Ureter (tissue), 1 donor: ENCODE results near the gene GCGR. TPM values are rescaled to one million over a fixed set of nuclear protein-coding genes. Genes with fewer than 3 reads are reported as not detected.

Experiments
- DNase-seq: peaks from one replicate; pipeline ENCODE4 v3.0.0-alpha.2; 2020; ENCODE audit warnings: low spot score
- total RNA-seq: library from RNA; stranded (reverse); gene quantifications from one replicate; pipeline ENCODE4 v1.2.4, GENCODE V29; 2023
- donor health status: DM: yes; HTN: yes; CAD: no.

Gene GCGR
- total RNA-seq, 1 donor from 2014 or later = not detected

DNA sequence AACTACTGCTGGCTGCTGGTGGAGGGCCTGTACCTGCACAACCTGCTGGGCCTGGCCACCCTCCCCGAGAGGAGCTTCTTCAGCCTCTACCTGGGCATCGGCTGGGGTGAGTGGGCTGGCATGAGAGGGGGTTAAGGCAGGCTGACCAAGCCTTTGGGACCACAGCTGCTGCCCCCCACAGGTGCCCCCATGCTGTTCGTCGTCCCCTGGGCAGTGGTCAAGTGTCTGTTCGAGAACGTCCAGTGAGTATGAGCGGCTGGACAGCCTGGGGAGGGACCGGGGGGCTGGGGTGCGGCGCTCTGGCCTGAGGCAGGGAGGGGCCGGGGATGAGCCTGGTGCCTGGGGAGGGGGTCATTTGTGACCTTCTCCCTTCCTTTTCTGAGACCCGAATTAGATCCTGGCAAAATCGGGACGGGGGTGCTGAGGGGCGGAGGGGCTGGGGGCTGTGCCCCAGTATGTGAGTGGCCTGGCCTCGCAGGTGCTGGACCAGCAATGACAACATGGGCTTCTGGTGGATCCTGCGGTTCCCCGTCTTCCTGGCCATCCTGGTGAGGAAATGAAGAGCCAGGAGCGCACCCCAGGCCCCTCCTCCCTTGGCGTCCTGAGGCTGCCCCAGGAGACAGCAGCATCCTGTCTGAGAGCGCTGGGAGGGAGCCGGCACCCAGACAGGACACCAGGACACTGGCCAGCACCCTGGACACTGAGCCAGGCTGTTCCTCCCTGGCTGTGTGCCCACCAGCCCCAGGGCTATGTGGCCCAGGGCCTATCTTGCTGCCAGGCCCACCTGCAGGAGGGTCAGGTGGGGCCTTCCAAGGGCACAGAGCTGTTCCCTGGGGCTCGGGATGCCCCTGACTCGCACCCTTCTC, 8.0 kb downstream of the GCGR start:
- DNase-seq = no peak

DNA sequence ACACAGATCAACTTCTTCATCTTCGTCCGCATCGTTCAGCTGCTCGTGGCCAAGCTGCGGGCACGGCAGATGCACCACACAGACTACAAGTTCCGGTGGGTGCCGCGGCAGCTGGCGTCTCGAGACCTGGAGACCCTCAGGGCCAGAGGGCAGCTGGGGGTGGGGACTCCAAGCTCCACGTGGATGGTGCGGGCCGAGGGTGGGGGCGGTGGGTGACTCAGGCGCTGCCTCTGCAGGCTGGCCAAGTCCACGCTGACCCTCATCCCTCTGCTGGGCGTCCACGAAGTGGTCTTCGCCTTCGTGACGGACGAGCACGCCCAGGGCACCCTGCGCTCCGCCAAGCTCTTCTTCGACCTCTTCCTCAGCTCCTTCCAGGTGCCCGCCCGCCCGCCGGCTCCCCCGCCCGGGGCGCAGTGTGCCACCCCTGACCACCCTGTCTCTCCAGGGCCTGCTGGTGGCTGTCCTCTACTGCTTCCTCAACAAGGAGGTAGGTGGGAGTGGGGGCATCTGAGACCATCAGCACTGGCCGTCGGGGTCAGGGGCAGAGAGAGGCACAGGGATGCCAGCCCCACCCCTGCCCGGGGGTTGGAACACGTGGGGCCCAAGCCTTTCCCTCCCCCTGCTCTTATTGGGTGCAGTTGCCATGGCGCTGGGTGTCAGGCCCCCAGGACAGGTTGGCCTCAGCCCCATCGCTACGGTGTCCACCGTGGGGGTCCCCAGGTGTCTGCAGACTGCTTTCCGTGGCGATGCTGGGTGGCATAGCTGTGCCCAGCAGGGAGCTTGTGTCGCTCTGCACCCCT, 8.8 kb downstream of the GCGR start:
- no peak for DNase-seq

DNA sequence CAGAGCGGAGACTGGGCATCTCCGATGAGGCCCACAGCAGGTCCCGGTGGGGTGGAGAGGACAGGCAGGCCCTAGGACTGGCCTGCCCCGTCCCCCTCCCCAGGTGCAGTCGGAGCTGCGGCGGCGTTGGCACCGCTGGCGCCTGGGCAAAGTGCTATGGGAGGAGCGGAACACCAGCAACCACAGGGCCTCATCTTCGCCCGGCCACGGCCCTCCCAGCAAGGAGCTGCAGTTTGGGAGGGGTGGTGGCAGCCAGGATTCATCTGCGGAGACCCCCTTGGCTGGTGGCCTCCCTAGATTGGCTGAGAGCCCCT, 9.4 kb downstream of the GCGR start:
- no peak for DNase-seq

DNA sequence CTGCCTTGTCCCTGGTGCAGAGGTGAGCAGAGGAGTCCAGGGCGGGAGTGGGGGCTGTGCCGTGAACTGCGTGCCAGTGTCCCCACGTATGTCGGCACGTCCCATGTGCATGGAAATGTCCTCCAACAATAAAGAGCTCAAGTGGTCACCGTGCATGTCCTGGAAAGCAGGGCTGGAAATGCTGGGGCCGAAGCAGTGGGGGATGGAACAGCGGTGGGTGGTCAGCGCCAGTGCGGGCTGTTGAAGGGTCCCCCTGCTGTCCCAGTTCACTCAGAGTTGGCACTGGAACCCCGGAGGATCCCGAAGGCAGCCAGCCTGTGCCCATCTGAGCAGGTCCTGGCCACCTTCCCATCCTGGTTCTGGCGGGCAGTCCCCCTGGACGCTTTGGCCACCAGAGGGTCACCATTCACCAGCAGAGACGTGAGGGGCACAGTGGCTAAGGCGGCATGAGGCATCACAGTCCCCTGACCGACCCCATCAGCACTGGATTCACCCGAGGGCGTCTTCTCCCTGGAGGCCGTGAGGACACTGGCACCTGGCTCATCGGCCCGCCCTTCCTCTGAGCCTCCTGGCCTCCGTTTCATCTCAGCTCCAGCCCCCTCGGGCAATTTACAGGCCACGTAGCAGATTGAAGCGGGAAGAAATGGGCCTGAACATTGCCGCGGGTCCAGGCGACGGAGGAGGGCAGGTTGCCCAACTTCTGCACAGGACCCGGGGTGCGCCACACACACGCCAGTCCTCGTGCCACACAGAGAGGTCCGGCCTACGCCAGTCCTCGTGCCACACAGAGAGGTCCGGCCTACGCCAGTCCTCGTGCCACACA, 10.1 kb downstream of the GCGR start:
- no peak for DNase-seq

DNA sequence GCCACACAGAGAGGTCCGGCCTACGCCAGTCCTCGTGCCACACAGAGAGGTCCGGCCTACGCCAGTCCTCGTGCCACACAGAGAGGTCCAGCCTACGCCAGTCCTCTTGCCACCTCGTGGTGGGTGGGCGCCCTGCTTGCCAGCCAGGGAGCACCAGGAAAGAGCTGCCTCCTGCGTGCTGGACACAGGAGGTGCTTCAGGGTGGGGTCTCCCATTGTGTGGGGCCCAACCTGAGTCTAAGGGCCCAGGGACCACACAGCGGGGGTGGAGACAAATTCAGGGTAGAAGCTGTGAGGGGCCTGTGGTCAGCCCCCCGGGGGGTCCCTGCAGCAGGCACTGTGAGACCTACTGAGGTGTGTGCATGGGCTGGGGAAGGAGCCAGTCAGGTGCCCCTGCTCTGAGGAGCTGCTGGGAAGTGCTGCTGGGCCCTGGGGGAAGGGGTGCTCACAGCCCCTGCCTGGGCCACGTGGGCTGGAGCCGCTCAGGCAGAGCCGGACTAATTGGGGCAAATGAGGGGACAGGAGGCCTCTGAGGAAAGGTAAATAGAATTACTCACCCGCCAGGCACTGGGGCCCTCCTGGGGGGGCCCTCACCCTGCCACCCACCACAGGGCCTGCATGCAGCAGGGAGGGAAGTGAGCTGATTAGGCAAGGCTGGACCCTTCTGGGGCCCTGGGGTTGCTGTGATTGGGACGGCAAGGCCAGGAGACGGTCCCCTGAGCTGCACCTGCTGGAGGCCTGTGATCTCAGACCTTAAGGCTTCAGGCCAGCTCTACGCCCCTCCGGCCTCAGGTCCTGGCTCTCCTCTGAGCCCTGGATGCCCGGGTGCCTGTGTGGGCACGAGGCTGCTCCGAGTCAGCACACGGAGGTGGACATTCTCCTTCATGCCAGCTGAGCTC, 11.0 kb downstream of the GCGR start:
- DNase-seq = no peak

DNA sequence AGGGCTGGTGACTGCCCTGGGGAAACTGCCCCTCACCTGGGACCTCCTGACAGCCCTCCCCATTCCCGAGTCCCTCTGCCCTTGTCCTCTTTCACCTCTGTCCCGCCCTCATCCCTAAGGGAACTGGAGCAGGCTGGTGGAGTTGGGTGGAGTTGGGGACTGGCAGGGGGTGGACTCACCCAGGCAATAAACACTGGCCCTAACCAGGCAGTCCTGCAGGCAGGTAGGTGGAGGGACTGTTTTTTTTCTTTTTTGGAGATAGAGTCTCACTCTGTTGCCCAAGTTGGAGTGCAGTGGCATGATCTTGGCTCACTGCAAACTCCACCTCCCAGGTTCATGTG, 11.7 kb downstream of the GCGR start:
- DNase-seq = no peak

GRCh38 chr17:81817758-81818147, 13.8 kb downstream of the GCGR start:
- no peak for DNase-seq

DNA sequence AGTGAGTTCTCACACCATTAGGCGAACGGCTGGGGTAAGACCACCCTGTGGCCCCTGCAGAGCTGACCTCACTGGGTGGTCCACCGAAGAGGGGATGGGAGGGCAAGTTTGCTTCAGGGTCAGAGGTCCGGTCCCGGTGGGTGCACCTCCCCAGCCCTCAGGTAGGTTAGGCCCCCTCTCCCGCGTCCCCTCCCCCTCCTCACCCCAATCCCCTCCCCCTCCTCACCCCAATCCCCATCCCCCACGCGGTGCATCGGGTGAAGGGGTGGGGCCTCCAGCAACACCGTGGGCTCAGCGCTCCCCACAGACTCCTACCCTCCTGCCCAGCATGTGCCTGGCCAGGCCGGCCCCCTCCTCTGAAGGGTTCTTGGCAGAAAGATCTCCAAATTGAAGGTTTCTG, 15.8 kb downstream of the GCGR start:
- no peak for DNase-seq

DNA sequence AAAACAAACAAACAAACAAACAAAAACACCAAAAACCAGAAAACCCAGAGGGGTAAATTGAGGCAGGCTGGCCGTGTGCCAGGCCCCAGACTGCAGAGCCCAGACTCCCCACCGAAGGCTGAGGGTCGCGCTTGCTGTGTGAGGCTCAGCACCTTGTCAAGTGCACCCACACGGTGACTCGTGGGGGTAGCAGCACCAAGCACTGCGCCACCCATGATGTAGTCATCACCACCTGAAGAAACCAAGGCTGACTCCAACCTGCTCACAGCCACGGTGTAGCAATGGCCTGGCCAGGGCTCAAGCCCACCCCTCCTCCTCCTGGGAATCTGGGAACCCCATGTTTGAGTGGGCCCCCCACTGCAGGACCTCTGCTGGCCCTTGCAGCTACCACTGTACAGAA, 17.2 kb downstream of the GCGR start:
- DNase-seq = no peak

- peak; percentile 87 for DNase-seq
These were observed 17.8 kb downstream of the GCGR start for GRCh38 chr17:81821603-81822311.

DNA sequence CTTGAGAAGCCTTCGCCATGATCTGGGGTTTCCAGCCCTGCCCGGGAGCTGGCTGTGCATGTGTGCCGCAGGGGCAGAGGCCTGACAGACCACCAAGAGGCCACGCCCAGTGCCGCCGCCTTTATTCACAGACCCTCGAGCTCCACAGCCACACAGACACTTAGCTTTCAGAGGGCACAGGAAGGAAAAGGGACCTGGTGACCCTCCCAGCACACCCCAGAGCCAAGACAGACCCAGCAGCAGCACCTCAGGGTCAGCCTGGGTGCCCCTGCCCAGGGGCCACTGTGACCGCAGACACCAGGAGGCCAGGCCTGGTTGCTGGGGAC, 18.3 kb downstream of the GCGR start:
- DNase-seq = no peak

DNA sequence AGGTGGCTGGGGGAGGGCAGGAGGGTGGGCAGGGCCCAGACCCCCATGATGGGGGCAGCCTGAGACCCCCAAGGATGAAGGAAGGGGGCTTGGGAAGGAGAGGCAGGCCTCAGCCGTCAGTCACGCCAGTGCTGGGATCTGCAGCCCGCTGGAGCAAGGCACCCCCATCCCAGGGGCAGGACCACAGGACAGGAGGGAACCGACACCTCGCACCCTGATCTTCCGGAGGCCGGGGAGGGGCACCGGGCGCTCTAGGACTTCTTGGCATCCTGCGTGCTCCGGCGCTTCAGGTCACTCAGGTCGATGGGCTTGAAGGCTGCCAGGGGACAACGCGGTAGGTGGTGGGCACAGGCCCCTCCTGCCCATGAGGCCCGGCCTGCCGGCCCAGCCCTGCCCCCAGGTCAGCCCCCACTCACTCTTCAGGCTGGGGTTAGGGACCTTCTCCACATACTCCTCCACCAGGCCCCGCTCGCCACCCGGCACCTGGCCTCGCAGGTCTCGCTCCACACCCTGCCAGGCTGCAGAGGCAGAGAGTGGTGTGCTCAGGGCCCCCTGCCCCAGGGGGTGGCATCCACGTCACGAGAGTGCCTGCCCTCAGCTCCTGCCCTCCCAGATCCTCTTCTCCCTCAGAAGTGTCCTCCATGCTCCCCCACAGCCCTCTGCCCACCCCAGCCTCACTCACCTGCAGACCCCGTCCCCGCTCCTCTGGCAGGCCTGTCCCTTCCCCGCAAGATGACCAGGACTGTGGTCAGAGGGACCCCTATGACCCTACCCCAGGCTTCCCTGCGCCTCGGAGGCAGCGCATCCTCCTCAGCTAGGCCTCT, 19.3 kb downstream of the GCGR start:
- no peak for DNase-seq

- DNase-seq = no peak
These were observed 20.0 kb downstream of the GCGR start for GRCh38 chr17:81823820-81824550.

DNA sequence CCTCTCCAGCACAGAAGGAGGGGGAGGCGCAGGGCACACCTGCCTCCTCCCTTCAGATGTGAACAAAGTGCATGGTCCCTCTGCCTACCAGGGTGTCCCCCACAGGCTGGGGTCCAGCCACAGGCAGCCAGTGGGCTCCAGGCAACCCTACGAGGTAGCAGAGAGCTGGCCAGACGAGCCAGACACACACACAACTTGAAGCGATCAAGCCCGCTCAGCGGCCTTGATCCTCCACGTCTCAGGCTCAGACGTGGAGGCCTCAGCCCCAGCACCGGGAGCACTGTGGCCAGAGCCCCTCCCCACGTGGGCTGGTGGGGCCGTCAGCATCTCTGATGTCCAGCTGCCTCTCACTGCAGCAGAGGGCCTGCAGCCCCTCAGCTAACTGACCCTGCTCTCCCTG, 20.6 kb downstream of the GCGR start:
- DNase-seq = no peak

DNA sequence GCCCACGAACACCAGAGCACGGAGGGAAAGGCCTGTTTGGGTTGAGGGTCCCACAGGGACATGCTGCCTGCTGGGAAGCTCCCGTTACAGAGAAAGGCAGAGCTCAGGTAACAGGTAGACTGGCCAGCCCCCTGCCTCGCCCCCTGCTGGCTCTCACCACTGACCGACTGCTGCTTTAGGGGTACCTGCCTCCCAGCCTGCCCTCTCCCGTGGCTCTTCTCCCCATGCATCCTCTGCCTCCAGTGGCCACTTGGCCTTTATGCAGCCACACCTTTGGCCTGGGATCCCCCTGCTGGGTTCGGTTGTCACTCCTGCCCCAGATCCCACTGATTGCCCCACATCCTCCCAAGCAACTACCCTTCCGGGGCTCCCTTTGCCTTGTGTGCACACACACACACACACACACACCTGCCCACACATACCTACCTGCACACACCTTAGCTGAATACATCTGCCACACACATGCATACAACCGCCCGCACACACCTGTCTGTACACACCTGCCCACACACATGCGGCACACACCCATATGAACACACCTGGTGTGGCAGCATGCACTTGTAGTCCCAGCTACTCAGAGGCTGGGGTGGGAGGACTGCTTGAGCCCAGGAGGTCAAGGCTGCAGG, 22.0 kb downstream of the GCGR start:
- DNase-seq = no peak

DNA sequence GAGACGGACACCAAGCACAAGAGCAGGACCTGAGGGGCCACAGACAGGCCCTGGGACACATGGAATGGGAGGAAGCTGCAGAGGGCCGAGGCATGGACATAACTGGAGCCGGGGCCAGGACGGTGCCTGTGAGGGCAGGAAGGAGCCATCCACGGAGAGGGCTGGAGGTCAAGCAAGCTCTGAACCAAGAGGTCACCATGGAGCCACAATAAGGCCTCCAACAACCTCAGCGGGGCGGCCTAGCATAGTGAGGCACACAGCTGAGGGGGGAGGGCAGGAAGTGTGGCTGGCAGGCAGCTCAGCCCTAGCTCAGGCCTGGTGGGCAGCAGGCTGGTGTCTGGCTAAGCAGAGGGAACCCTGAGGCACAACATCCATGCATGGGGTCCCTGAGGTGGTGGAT, 24.7 kb downstream of the GCGR start:
- no peak for DNase-seq

GRCh38 chr17:81829858-81830257, 25.9 kb downstream of the GCGR start:
- DNase-seq = no peak

- DNase-seq = no peak
These were observed 27.6 kb downstream of the GCGR start for GRCh38 chr17:81831563-81831956.
